GM18858 (cell line): ENCODE data around the gene PPP1R37.

Experiments used
- ATAC-seq: cut with Tn5 transposase; IDR thresholded peaks from one replicate; pipeline ENCODE4 v1.9.1; 2021; ENCODE audit not compliant: unreplicated experiment

The PPP1R37 gene

DNA sequence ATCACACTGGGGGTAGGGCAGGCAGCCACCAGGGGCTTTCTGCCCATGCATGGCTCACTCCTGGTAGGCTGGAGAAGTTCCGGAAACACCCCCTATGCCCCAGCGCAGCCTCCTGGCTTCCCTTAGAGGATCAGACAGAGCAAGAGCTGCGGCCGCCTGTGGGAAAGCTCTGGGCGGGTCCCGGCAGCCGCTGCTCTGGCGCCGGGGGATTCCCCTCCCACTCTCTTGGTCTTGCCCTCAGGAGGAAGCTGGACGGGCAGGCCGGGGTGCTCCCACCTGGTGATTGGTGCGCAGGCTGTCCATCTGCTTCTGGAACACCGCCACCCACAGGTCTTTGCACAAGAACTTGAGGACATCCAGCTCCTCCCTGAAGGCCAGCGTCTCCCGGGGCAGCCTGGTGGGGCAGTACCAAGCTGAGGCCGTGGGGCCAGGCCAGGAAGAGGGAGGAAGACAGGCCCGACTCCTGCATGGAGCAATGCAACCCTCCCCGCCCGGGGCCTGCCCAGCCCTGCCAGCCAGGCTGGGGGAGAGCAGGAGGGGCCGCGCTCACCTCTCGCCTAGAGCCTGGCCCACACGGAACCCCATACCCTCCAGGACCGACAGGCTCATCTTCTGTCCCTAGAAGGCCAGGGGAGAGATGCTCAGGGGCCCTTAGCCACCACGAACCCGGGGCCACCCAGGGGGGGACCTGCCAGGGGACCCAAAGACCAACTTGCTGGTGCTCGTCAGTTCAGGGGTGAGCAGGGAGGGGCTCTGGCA, 71.8 kb downstream of the PPP1R37 start:
- peak; percentile 48 for ATAC-seq

DNA sequence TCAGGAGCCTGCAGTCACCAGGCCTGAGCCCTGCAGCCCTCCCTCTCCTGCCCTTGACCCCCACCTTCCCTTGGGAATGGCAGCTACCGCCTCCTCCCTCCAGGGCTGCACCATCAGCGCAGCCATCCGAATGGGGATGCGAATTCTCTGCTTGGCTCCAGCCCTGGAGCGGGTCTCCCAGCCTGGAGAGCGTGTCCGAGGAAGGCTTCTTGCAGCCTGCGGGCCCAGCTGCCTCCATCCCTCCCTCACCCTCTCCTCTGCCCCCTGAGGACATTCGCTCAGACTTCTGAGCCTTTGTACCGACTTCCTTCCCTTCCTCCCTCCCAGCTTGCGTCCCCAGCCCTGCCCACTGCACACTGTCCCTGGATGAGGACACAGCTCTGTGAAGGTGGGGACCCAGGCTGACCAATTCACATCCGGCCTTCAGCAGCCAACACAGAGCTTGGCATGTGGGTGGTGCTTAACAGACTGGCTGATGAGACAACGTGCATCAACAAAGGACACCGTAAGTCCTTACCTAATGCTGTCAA, 73.8 kb downstream of the PPP1R37 start:
- ATAC-seq: no peak

DNA sequence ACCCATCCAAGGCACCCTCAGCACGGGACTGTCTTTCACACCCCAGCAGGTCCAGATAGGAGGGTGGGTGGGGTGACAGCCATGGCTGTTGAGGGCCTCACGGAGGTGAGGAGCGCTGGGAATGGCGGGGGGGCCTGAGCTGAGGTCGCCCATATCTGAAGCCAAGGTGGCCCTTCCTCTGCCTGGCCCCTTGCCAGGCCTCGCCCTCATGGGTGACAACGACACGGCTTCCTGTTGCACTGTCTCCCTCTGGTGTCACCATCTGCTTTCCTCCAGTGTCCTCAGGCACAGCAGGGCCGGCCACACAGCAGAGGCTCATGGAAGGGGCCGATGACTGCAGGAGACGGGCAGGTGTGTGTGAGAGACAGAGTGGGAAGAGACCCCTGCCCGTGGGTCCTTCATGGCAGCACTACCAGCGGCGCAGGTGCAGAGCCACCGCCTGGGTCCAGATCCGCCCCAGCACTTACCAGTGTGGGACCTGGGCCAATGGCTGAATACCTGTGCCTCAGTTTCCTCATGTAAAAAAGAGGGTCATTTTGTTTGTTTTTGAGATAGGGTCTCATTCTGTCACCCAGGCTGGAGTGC, 75.9 kb downstream of the PPP1R37 start:
- no peak for ATAC-seq

DNA sequence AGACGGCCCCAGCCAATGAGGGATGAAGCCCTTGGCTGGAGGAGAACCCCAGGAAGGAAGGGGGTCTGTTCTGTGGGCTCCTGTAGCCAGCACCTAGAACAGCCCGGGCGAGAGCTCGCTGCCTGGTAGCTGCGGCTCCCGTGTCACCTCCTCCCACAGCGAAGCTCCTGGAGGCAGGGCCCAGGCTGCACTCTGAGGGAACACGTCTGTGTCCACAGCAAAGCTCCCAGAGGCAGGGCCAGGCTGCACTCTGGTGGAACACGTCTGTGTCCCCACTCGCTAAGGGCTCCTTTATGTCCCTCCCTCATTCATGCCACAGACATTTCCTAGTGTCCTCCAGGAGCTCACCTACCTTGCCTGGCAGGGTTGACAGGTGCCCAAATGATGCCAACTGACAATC, 76.6 kb downstream of the PPP1R37 start:
- ATAC-seq: no peak

DNA sequence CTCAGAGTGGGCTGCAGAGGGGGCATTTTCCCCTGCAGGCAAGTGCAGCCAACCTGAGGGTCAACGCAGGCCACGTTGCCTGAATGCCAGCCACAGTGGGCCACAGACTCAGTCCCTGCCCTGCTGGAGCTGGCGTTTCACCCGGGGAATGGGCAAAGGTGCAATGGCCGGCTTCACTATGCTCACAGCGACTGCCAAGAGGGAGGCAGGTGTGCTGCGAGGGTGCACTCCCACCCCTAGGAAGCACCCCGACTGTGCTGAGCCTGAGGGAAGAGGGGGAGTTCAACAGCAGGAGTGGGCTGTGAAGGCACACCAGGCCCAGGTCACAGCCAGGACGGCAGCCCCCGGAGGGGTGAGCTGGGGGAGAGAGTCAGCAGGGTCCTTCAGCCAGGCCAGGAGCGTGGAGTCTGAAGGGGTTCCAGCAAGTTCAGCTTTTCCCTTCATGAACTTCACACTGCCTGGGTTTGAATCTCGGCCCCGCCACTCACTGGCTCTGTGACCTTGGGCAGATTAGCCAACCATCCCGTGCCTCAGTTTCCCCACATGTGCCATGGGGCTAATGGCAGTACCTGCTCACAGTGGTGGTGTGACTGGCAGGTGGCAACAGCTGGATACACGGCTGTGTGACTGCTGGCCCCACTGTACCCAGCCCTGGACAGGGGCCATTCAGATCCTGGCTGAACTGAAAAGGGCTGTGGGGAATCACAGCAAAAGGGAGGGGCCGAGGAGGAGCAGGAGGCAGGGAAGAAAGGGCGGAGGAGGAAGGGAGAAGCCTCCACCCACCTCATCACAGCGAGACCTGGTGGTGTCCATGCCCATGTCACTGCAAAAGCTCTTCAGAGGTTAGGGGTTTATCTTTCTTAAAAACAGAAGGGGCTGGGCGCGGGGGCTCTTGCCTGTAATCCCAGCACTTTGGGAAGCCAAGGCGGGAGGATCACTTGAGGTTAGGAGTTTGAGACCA, 77.4 kb downstream of the PPP1R37 start:
- ATAC-seq: no peak

DNA sequence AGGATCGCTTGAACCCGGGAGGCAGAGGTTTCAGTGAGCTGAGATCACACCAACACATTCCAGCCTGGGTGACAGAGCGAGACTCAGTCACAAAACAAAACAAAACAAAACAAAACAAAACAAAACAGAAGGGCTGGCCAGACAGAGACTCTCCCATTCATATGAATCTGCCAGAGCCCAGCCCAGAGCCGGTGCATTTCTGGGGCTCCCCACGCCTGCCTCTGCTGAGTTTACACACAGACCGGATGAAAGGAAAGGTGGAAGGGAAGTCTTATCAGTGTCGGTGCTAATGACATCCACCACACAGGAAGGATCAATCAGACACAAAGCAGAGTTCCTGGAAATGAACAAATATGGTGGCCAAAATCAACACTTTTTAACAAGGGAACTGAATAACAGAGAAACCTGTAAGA, 78.2 kb downstream of the PPP1R37 start:
- no peak for ATAC-seq

DNA sequence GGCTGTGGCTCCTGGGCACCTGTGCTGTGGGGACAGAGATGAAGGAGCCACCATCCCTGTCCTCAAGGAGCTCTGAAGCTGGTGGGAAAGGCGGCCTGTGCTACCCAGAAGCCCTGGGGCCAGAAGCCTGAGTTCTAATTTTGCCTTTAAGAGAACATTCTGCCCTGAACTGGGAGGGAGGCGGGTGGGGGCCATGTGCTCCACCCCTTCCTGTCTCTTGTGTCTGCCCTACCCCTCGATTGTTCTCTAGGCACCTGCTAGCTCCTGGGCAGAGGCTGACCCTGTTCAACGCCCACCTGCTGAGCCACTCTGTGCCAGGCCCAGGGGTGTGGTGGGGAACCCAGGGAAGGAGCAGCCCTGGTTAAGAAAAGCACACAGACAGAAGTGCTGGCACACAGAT, 79.2 kb downstream of the PPP1R37 start:
- no peak for ATAC-seq

DNA sequence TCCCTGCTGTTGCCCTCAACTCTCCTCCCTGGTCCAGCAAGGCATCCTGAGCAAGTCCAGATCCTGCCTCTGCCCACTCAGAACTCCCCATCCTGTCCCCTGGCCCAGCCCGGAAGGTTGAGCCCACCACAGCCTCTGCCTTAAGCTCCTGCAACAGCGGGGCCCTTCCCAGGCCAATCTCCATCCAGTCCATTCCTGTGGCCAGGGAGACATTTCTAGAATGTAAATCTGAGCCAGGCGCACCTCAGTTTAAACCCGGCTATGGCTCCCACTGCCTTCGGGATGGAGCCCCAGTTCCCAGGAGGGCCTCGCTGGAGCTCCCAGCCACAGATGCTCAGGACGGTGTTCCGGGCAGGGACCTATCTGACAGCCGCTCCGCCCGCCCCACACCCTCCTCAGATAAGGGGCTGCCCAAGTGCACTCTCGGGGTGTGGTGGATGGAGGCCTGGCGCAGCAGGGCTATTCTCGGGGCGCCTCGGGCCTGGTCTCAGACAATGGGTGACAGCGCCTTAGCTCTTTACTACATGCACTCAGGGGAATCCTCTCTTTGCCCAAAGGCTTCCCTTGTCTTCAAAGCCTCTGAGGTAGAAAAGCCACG, 79.7 kb downstream of the PPP1R37 start:
- ATAC-seq: no peak

DNA sequence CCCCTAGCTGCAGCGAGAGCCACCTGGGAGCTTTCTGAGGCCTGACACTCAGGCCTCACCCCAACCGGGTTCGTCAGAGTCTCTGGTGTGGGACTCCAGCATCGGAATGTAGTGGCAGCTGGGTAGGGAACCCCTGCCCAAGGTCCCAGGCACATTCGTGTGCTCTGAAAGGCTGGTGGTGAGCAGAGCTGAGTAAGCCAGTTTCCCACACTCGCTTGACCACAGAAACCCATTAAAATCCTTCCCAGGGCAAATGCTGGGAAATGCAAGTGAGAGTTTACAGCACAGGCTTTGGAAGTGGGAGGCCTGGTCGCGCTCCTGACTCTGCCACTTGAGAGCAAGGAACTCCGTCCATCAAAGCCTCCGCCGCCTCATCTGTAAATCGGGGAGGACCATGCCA, 80.8 kb downstream of the PPP1R37 start:
- no peak for ATAC-seq

DNA sequence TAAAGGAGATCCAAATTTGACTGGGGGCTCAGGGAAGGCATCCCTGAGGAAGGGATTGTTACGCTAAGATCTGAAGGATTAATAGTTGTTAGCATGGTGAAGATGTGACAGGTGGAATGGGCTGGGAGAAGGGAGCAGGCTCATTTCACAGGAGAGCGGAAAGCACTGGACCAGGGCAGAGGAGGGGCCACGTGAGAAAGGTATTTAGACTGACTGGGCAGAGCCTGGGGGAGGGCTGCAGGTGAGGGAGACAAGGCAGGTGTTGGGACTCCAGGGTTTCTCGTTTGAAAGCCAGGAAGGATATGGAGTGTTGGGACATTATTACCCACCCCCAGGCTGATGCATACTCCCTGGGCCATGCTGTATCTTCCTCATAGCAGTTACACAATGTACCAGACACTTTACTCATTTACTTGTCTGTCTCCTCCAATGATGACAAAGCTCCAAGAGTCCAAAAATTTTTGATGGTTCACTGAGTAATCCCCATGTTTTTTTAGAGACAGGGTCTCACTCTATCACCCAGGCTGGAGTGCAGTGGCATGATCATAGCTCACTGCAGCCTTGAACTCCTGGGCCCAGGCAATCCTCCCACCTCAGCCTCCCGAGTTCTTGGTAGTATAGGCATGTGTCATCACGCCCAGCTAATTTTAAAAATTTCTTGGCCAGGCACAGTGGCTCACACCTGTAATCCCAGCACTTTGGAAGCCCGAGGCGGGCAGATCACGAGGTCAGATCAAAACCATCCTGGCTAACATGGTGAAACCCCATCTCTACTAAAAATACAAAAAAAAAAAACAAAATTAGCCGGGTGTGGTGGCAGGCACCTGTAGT, 82.8 kb downstream of the PPP1R37 start:
- ATAC-seq: no peak

DNA sequence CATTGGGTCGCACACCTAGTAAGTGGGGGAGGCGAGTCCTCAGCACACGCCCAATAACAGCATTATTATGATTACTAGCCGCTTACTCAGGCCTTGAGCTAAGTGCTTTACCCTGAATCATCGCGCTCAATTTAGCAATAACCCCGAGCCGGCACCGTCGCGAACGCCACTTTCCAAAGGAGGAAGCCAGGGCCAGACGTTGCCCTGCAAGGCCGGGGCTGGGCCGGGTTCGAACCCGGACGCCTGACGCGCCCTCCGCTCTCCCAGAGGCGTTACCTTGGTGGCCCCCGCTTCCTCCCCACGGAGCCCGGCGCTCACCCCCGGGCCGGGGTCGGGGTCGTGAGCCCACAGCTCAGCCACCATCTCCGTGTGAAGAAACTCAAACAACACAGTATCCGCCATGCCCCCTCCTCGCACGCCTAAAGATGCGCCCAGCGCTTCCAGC, 84.9 kb downstream of the PPP1R37 start, which contains the start of gene TRAPPC6A:
TRAPPC6A (minus strand) TSS at position 421 of the 445 bp plus-strand sequence; CDS start at position 402, 19 bp downstream.
- no peak for ATAC-seq

DNA sequence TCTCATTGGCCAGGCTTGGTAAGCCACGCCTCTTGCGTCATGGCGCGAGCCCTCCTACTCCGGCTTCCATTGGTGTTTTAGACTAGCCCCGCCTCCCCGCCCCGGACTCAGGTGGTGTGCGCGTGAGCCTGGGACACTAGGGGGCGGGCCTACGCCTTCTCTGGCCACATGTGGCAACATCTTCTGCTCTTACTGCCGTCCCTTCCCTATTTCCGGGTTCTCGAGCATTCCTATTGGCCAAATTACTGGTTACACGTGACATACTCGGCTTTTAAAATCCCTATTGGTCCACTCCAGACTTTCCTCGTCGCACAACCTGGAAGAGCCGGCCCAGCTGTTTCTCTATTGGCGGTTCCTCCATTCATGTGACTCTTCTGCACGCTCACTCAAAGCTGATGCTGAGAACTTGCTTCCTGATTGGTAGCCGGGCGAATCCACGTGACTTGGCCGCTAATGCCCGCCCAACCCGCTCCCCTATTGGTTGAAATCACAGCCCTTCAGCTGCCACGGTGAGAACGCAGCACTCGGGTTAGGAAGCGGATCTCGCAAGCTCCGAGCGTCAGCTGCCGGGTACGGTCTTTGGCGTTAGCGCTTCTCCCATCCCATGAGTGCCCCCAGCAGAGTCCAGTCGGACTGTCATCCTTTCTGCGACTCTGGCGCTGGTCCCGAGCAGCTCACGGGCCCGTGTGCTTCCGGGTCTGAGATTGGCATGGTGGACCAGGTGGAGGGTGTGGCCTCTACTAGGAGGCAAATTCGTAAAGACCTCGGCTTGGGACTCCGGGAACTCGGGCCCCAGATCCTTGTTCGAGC, 85.5 kb downstream of the PPP1R37 start, which contains the start of gene BLOC1S3:
BLOC1S3 (plus strand) TSS at position 523 of the 810 bp plus-strand sequence. CDS start 513 bp downstream, outside the sequence.
- peak; percentile 60 for ATAC-seq

DNA sequence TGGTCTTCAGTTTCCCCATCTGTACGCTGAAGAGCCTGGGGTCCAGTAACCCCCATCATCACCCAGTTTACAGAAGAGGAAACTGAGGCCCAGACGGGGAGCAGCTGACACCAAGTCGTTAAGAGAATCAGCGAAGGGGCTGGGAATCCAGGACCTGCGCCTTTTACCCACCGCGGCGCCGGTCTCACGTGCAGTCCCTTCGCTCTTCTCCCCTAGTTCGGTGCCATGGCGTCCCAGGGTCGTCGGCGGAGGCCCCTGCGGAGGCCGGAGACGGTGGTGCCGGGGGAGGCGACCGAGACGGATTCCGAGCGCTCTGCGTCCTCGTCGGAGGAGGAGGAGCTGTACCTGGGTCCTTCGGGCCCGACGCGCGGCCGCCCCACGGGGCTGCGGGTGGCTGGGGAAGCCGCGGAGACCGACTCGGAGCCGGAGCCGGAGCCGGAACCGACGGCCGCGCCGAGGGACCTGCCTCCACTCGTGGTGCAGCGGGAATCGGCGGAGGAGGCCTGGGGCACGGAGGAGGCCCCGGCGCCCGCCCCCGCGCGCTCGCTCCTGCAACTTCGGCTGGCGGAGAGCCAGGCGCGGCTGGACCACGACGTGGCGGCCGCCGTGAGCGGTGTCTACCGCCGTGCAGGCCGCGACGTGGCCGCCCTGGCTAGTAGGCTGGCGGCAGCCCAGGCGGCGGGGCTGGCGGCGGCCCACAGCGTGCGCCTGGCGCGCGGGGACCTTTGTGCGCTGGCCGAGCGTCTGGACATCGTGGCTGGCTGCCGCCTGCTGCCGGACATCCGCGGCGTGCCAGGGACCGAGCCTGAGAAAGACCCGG, 86.3 kb downstream of the PPP1R37 start:
- ATAC-seq: no peak

DNA sequence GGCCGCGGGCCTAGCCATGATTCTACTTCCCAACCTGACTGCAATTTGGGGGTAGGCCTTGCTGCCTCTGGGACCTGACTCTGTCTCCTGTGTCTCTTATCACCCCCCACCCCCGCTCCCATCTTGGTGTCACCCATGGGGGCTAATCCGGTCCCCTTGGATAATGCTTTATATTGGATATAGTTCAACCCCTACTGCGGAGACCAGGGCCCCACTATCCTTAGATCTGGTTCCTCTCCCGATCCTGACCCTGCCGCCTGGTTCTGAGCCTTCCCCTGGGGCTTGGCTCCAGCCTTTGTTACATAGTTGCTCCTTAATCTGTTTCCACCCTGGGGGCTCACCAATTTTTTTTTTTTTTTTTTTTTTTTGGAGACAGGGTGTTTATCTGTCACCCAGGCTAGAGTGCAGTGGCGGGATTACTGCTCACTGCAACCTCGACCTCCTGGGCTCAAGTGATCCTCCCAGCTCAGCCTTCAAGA, 87.0 kb downstream of the PPP1R37 start:
- no peak for ATAC-seq

DNA sequence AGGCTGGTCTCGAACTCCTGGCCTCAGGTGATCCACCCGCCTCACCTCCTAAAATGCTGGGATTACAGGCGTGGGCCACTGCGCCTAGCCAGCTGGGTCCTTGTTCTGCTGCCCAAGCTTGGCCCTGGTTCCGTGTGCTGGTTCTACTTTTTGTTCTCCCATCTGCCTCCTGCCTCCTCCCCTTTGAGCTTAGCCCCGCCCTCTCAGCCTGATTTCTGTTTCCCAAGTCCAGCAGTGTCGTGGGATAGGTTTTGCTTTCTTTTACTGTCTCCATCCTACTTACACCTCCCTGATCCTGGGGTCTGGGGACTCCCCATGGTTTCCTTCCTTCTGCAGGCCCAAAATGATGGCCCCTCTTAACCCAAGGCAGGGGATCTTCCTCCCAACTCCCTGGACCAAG, 88.0 kb downstream of the PPP1R37 start:
- ATAC-seq: no peak

DNA sequence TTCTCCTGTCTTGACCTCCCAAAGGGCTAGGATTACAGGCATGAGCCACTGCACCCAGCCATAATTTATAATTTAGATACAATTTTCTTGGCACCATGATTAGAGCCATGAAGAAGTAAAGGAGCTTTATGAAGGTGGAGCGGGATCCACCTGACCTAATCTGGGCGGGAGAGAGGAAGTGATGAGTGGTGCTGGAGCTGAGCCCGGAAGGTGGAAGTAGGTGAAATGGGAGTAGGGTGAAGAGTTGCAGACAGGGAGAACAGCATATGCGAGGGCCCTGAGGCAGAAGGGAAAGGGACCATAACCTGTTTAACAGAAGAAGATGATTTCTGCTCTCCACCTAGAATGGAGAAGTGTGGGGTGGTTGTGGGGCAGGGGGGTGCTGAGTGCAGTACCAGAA, 89.8 kb downstream of the PPP1R37 start:
- no peak for ATAC-seq

DNA sequence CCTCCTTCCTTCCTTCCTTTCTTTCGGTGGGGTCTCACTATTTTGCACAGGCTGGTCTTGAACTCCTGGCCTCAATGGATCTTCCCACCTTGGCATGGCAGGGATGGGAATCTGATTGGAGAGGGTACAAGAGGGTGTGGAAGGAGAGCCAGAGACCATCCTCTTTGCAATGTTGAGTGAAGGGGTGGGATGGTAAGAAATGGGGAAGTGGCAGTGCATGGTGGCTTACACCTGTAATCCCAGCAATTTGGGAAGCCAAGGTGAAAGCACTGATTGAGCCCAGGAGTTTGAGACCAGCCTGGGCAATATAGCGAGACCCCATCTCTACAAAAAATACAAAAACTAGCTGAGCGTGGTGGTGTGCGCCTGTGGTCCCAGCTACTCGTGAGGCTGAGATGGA, 91.1 kb downstream of the PPP1R37 start:
- ATAC-seq: no peak
